HepG2 (cell line): ENCODE measurements around the gene SP7. TPM values are rescaled to one million over a fixed set of nuclear protein-coding genes. Genes with fewer than 3 reads are reported as not detected.

Experiments used
- FLYWCH1 ChIP-seq: sonication (generic); formaldehyde crosslinking; IDR thresholded peaks from 2 replicates; pipeline ENCODE4 v1.8.1; 2023; ENCODE audit warnings: mild to moderate bottlenecking, missing genetic modification reagents
- HES4 ChIP-seq: sonication (generic); formaldehyde crosslinking; IDR thresholded peaks from 2 replicates; pipeline ENCODE4 v1.9.0; 2021; ENCODE audit warnings: mild to moderate bottlenecking, missing genetic modification reagents, borderline replicate concordance
- HMG20B ChIP-seq: conservative IDR thresholded peaks from 2 replicates; pipeline ENCODE4 v1.6.1; 2016; ENCODE audit warnings: missing genetic modification reagents, missing compliant biosample characterization
- HOXA7 ChIP-seq: sonication (generic); formaldehyde crosslinking; IDR thresholded peaks from 2 replicates; pipeline ENCODE4 v1.8.1; 2022; ENCODE audit warnings: mild to moderate bottlenecking, missing genetic modification reagents, moderate library complexity
- ZBTB38 ChIP-seq: sonication (generic); formaldehyde crosslinking; IDR thresholded peaks from 2 replicates; pipeline ENCODE4 v1.5.1; 2020; ENCODE audit warnings: mild to moderate bottlenecking, missing genetic modification reagents
- ZNF160 ChIP-seq: sonication (generic); formaldehyde crosslinking; IDR thresholded peaks from 2 replicates; pipeline ENCODE4 v1.8.0; 2022; ENCODE audit warnings: mild to moderate bottlenecking, inconsistent platforms, missing genetic modification reagents
- ZNF205 ChIP-seq: IDR thresholded peaks from 2 replicates; pipeline ENCODE4 v1.6.1; 2018; ENCODE audit warnings: missing biosample characterization, missing genetic modification reagents
- ZNF3 ChIP-seq: IDR thresholded peaks from 2 replicates; pipeline ENCODE4 v1.7.0; 2017; ENCODE audit warnings: inconsistent platforms
- ZNF605 ChIP-seq: sonication (generic); formaldehyde crosslinking; IDR thresholded peaks from 2 replicates; pipeline ENCODE4 v1.8.0; 2022; ENCODE audit warnings: mild to moderate bottlenecking, missing genetic modification reagents
- polyA plus RNA-seq, 8 experiments: library from polyadenylated mRNA; depleted of rRNA in 3 of 8; stranded (reverse) in 7 of 8; unstranded in 1 of 8; fragments of >200 nt; fragmentation: Illumina TruSeq in 4 of 8; extraction: Trizol in 4 of 8; gene quantifications; 2 replicates each; pipeline versions ENCODE4 v1.2.1 to v1.2.3, GENCODE V29; 2011 to 2016; ENCODE audit warnings: low read depth in 4 of 8, missing spikeins in 1 of 8, mixed read lengths in 1 of 8; ENCODE audit not compliant: insufficient read depth in 1 of 8
- total RNA-seq, 5 experiments: library from RNA; depleted of rRNA; stranded (reverse); fragments of >200 nt; fragmentation: Illumina TruSeq; extraction: Trizol; gene quantifications; 2 replicates each; pipeline ENCODE4 v1.2.3, GENCODE V29; 2016; ENCODE audit warnings: low read depth in 1 of 5
- TF ChIP-seq, protein P1 (sequence below), 2 experiments: sonication (generic) in 1 of 2; formaldehyde crosslinking in 1 of 2; IDR thresholded peaks; 2 replicates each; pipeline versions ENCODE4 v1.4.0 to v1.6.1; 2016 to 2020; ENCODE audit warnings: borderline replicate concordance in 1 of 2, low read depth in 1 of 2, mild to moderate bottlenecking in 1 of 2, missing genetic modification reagents in 1 of 2
- TF ChIP-seq, protein P2 (sequence below): sonication (generic); formaldehyde crosslinking; IDR thresholded peaks from 2 replicates; pipeline ENCODE4 v1.4.0; 2020; ENCODE audit warnings: mild to moderate bottlenecking, missing genetic modification reagents
- TF ChIP-seq, protein P3 (sequence below): sonication (generic); formaldehyde crosslinking; IDR thresholded peaks from 2 replicates; pipeline ENCODE4 v1.9.0; 2021; ENCODE audit warnings: missing genetic modification reagents, borderline replicate concordance
- TF ChIP-seq, protein P4 (sequence below): sonication (generic); formaldehyde crosslinking; IDR thresholded peaks from 2 replicates; pipeline ENCODE4 v1.8.0; 2022; ENCODE audit warnings: mild to moderate bottlenecking, missing genetic modification reagents, moderate library complexity
- TF ChIP-seq, protein P5 (sequence below): IDR thresholded peaks from 2 replicates; pipeline ENCODE4 v1.6.1; 2016; ENCODE audit warnings: low read depth, borderline replicate concordance

The SP7 gene
- total and polyA plus RNA-seq, 2 of the 13 experiments (the other 11 are each of a cell fraction or from before 2014, with no cell fraction given): not detected

DNA sequence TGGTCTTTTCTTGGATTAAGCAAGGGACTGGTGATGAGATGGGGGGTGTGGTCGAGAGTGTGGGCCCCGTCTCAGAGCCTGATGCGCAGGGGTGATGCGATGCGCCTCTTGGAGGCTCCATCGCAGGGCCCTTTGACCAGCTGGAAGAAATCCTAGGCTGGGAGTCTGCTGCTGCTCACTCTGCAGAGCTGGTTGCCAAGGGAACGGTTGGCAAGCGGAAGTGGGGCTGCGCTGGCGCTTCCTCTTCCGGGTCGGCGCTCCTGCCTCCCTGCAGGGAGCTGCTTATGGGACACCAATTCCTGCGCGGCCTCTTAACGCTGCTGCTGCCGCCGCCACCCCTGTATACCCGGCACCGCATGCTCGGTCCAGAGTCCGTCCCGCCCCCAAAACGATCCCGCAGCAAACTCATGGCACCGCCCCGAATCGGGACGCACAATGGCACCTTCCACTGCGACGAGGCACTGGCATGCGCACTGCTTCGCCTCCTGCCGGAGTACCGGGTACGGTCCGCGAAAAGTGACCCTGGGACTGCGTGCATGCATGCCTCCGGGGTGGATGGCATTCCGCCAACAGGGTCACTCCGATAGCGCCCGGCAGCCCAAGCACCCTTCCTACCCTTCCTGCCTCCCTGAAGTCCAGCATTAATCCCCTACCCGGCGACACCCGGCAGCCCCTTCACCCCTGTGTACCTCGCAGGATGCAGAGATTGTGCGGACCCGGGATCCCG, 36.5 kb downstream of the SP7 start, which contains the start of gene MYG1 (continued):
- TF ChIP-seq, protein P1, sequence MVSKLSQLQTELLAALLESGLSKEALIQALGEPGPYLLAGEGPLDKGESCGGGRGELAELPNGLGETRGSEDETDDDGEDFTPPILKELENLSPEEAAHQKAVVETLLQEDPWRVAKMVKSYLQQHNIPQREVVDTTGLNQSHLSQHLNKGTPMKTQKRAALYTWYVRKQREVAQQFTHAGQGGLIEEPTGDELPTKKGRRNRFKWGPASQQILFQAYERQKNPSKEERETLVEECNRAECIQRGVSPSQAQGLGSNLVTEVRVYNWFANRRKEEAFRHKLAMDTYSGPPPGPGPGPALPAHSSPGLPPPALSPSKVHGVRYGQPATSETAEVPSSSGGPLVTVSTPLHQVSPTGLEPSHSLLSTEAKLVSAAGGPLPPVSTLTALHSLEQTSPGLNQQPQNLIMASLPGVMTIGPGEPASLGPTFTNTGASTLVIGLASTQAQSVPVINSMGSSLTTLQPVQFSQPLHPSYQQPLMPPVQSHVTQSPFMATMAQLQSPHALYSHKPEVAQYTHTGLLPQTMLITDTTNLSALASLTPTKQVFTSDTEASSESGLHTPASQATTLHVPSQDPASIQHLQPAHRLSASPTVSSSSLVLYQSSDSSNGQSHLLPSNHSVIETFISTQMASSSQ (IDR thresholded peaks at IDR 0.05; ENCODE audit: low read depth): no peak
- TF ChIP-seq, protein P1 (CRISPR knock-in tag; IDR thresholded peaks at IDR 0.05; ENCODE audit: borderline replicate concordance): peak; percentile 73; the same call in 1 of the 2 replicates
- peak; percentile 31; the same call in 1 of the 2 replicates for TF ChIP-seq ZNF605 (CRISPR knock-in tag)
- TF ChIP-seq, protein P2, sequence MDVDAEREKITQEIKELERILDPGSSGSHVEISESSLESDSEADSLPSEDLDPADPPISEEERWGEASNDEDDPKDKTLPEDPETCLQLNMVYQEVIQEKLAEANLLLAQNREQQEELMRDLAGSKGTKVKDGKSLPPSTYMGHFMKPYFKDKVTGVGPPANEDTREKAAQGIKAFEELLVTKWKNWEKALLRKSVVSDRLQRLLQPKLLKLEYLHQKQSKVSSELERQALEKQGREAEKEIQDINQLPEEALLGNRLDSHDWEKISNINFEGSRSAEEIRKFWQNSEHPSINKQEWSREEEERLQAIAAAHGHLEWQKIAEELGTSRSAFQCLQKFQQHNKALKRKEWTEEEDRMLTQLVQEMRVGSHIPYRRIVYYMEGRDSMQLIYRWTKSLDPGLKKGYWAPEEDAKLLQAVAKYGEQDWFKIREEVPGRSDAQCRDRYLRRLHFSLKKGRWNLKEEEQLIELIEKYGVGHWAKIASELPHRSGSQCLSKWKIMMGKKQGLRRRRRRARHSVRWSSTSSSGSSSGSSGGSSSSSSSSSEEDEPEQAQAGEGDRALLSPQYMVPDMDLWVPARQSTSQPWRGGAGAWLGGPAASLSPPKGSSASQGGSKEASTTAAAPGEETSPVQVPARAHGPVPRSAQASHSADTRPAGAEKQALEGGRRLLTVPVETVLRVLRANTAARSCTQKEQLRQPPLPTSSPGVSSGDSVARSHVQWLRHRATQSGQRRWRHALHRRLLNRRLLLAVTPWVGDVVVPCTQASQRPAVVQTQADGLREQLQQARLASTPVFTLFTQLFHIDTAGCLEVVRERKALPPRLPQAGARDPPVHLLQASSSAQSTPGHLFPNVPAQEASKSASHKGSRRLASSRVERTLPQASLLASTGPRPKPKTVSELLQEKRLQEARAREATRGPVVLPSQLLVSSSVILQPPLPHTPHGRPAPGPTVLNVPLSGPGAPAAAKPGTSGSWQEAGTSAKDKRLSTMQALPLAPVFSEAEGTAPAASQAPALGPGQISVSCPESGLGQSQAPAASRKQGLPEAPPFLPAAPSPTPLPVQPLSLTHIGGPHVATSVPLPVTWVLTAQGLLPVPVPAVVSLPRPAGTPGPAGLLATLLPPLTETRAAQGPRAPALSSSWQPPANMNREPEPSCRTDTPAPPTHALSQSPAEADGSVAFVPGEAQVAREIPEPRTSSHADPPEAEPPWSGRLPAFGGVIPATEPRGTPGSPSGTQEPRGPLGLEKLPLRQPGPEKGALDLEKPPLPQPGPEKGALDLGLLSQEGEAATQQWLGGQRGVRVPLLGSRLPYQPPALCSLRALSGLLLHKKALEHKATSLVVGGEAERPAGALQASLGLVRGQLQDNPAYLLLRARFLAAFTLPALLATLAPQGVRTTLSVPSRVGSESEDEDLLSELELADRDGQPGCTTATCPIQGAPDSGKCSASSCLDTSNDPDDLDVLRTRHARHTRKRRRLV (CRISPR knock-in tag): 0 out of 2 replicates have a peak, but pooled peaks have one; percentile 57
- peak; percentile 85 for TF ChIP-seq ZBTB38 (CRISPR knock-in tag)
- TF ChIP-seq FLYWCH1: no peak
- no peak; the same call in 1 of the 2 replicates for TF ChIP-seq ZNF3 (CRISPR knock-in tag)
- TF ChIP-seq HMG20B: no peak
- TF ChIP-seq ZNF205 (CRISPR knock-in tag): 0 out of 2 replicates have a peak, but pooled peaks have one; percentile 50
- TF ChIP-seq HES4 (CRISPR knock-in tag): 0 out of 2 replicates have a peak, but pooled peaks have one; percentile 29
- peak; percentile 52; the same call in 1 of the 2 replicates for TF ChIP-seq ZNF160 (CRISPR knock-in tag)
- TF ChIP-seq, protein P3, sequence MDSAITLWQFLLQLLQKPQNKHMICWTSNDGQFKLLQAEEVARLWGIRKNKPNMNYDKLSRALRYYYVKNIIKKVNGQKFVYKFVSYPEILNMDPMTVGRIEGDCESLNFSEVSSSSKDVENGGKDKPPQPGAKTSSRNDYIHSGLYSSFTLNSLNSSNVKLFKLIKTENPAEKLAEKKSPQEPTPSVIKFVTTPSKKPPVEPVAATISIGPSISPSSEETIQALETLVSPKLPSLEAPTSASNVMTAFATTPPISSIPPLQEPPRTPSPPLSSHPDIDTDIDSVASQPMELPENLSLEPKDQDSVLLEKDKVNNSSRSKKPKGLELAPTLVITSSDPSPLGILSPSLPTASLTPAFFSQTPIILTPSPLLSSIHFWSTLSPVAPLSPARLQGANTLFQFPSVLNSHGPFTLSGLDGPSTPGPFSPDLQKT: no peak
- TF ChIP-seq, protein P4, sequence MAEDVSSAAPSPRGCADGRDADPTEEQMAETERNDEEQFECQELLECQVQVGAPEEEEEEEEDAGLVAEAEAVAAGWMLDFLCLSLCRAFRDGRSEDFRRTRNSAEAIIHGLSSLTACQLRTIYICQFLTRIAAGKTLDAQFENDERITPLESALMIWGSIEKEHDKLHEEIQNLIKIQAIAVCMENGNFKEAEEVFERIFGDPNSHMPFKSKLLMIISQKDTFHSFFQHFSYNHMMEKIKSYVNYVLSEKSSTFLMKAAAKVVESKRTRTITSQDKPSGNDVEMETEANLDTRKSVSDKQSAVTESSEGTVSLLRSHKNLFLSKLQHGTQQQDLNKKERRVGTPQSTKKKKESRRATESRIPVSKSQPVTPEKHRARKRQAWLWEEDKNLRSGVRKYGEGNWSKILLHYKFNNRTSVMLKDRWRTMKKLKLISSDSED (CRISPR knock-in tag): no peak
- no peak for TF ChIP-seq HOXA7 (CRISPR knock-in tag)
- TF ChIP-seq, protein P5, sequence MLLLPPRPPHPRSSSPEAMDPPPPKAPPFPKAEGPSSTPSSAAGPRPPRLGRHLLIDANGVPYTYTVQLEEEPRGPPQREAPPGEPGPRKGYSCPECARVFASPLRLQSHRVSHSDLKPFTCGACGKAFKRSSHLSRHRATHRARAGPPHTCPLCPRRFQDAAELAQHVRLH (CRISPR knock-in tag): peak; percentile 56; the same call in 1 of the 2 replicates
